ENCODE data around the gene TCFL5.

Gene TCFL5

DNA sequence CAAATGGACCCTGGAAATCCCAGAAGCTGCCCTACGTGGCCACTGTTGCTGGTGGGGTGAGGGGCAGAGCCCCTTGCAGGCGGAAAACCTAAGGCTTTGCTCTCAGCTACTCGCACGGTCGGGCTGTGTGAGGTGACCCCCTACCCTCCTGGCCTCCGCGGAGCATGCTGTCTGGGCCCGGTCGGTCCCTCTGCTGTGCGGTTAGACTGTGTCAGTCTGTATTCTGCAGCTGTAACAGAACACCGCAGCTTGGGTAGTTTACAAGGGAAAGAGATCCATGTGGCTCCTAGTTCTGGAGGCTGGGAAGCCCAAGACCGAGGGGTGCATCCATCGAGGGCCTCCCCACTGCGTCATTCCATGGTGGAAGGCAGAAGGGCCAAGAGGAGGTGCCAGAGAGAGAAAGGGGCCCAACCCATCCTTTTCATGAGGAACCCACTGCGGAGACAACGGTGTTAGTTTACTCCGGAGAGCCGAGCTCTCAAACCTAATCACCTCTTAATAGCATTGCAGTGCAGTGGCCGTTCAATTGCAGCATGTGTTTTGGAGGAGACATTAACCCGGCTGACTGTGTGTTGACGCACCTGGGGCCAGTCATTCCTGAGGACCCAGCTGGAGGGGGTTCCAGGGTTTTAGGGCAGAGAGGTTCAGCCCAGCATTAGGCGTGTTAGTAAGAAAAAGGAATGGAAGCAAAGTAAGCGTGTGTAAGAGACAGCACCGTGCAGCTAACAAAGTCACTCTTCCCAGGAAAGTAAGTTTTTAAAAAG is 26.5 kb downstream of the TCFL5 start:
- Histone ChIP-seq H3K4me3 (ENCODE audit: low read length) (no peak overlapping the region; the same call in 1 of the 2 replicates), H3K27ac (ENCODE audit: low read length) (no peak overlapping the region), H3K9me3 (ENCODE audit: control insufficient read depth, insufficient read depth, low read length) (no peaks in the 10 kb centered on the region), H3K4me1 (ENCODE audit: control insufficient read depth, insufficient read depth, low read length) (peaks cover 2% of the 10 kb centered on the region; the same call in 1 of the 2 replicates), H3K36me3 (ENCODE audit: control insufficient read depth, insufficient read depth, low read length) (peaks cover 18% of the 10 kb centered on the region), H3K27me3 (ENCODE audit: control insufficient read depth, insufficient read depth, low read length) (no peaks in the 10 kb centered on the region)
- DNase-seq (ENCODE audit: low read depth, low spot score) = no peak
- WGBS (ENCODE audit: insufficient coverage, insufficient read length) = no CpG with 5 or more reads among the region's 24 CpGs

- no peak for DNase-seq (ENCODE audit: low read depth, low spot score)
- Histone ChIP-seq H3K36me3 (ENCODE audit: control insufficient read depth, insufficient read depth, low read length) (peaks cover 25% of the 10 kb centered on the region), H3K27me3 (ENCODE audit: control insufficient read depth, insufficient read depth, low read length) (no peaks in the 10 kb centered on the region), H3K9me3 (ENCODE audit: control insufficient read depth, insufficient read depth, low read length) (no peaks in the 10 kb centered on the region), H3K4me1 (ENCODE audit: control insufficient read depth, insufficient read depth, low read length) (peaks cover 2% of the 10 kb centered on the region; the same call in 1 of the 2 replicates), H3K27ac (ENCODE audit: low read length) (no peak overlapping the region), H3K4me3 (ENCODE audit: low read length) (no peak overlapping the region)
- no CpG with 5 or more reads among the region's 14 CpGs for WGBS (ENCODE audit: insufficient coverage, insufficient read length)
Measured at GRCh38 chr20:62832951-62833391, 28.7 kb downstream of the TCFL5 start.

GRCh38 chr20:62832212-62832922 is 29.3 kb downstream of the TCFL5 start:
- H3K4me3 ChIP-seq (ENCODE audit: low read length) = no peak overlapping the region
- H3K36me3 ChIP-seq (ENCODE audit: control insufficient read depth, insufficient read depth, low read length) = peaks cover 31% of the 10 kb centered on the region
- no peaks in the 10 kb centered on the region for H3K9me3 ChIP-seq (ENCODE audit: control insufficient read depth, insufficient read depth, low read length)
- no peaks in the 10 kb centered on the region for H3K27me3 ChIP-seq (ENCODE audit: control insufficient read depth, insufficient read depth, low read length)
- peaks cover 2% of the 10 kb centered on the region; the same call in 1 of the 2 replicates for H3K4me1 ChIP-seq (ENCODE audit: control insufficient read depth, insufficient read depth, low read length)
- H3K27ac ChIP-seq (ENCODE audit: low read length) = no peak overlapping the region
- WGBS (ENCODE audit: insufficient coverage, insufficient read length) = no CpG with 5 or more reads among the region's 22 CpGs
- no peak for DNase-seq (ENCODE audit: low read depth, low spot score)

- no peak overlapping the region for H3K27ac ChIP-seq (ENCODE audit: low read length)
- no CpG with 5 or more reads among the region's 10 CpGs for WGBS (ENCODE audit: insufficient coverage, insufficient read length)
Measured at GRCh38 chr20:62831854-62832211, 29.8 kb downstream of the TCFL5 start.

DNA sequence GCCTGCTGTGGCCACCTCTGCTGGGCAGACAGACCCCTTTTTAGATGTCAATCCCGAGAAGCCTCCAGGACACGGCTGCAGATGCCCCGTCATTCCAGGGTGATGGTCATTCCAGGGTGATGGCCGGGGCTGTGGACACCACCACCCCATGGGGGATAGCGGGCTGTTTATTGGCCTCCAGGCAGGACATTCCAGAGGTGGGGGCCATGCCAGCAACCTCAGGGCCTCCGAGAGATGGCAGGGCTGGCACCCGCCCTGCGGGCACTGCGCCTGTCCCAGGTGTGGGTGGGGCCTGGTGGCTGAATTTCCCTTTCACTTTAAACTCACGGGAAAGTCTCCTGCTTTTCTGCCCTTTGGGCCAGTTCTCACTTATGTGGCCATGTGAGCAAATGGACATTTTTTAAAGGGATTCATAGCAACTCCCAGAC is 30.2 kb downstream of the TCFL5 start:
- H3K4me3 ChIP-seq (ENCODE audit: low read length) = no peak overlapping the region
- H3K27me3 ChIP-seq (ENCODE audit: control insufficient read depth, insufficient read depth, low read length) = no peaks in the 10 kb centered on the region
- no peaks in the 10 kb centered on the region for H3K9me3 ChIP-seq (ENCODE audit: control insufficient read depth, insufficient read depth, low read length)
- peaks cover 2% of the 10 kb centered on the region; the same call in 1 of the 2 replicates for H3K4me1 ChIP-seq (ENCODE audit: control insufficient read depth, insufficient read depth, low read length)
- no peak overlapping the region for H3K27ac ChIP-seq (ENCODE audit: low read length)
- no CpG with 5 or more reads among the region's 10 CpGs for WGBS (ENCODE audit: insufficient coverage, insufficient read length)
- no peak for DNase-seq (ENCODE audit: low read depth, low spot score)
- peaks cover 26% of the 10 kb centered on the region for H3K36me3 ChIP-seq (ENCODE audit: control insufficient read depth, insufficient read depth, low read length)

More at GRCh38 chr20:62831854-62832211, 29.8 kb downstream of the TCFL5 start:
- Histone ChIP-seq H3K27me3 (ENCODE audit: control insufficient read depth, insufficient read depth, low read length) (no peaks in the 10 kb centered on the region), H3K4me1 (ENCODE audit: control insufficient read depth, insufficient read depth, low read length) (peaks cover 2% of the 10 kb centered on the region; the same call in 1 of the 2 replicates), H3K36me3 (ENCODE audit: control insufficient read depth, insufficient read depth, low read length) (peaks cover 31% of the 10 kb centered on the region), H3K4me3 (ENCODE audit: low read length) (no peak overlapping the region), H3K9me3 (ENCODE audit: control insufficient read depth, insufficient read depth, low read length) (no peaks in the 10 kb centered on the region)
- DNase-seq (ENCODE audit: low read depth, low spot score) = no peak

DNA sequence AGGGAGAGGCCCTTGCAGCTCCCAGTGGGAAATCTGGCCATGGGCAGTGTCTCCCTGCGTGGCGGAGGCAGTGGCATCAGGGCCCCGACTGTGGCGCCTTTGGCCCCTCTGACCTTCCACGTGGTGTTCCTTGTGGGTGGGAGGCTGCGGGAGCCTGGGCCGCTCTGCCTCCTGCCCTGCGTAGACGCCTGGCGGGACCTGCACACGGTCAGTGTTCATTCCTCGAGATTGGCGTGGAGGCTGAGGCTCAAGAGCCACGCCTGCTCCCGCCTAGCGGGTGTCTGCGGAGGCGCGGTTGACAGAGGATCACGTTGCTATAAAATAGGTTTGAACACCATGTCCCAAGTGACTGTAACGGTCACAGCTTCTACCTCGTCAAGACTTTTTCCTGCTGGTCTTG is 30.8 kb downstream of the TCFL5 start:
- no peak overlapping the region for H3K27ac ChIP-seq (ENCODE audit: low read length)
- H3K4me1 ChIP-seq (ENCODE audit: control insufficient read depth, insufficient read depth, low read length) = peaks cover 2% of the 10 kb centered on the region; the same call in 1 of the 2 replicates

GRCh38 chr20:62830251-62830650 is 31.4 kb downstream of the TCFL5 start:
- no CpG with 5 or more reads among the region's 14 CpGs for WGBS (ENCODE audit: insufficient coverage, insufficient read length)
- Histone ChIP-seq H3K27ac (ENCODE audit: low read length) (no peak overlapping the region), H3K4me3 (ENCODE audit: low read length) (no peak overlapping the region), H3K9me3 (ENCODE audit: control insufficient read depth, insufficient read depth, low read length) (no peaks in the 10 kb centered on the region), H3K4me1 (ENCODE audit: control insufficient read depth, insufficient read depth, low read length) (peaks cover 3% of the 10 kb centered on the region; the same call in 1 of the 2 replicates), H3K27me3 (ENCODE audit: control insufficient read depth, insufficient read depth, low read length) (no peaks in the 10 kb centered on the region), H3K36me3 (ENCODE audit: control insufficient read depth, insufficient read depth, low read length) (peaks cover 26% of the 10 kb centered on the region; the same call in 1 of the 2 replicates)
- DNase-seq (ENCODE audit: low read depth, low spot score) = no peak

More for the DNA sequence above, 30.8 kb downstream of the TCFL5 start:
- Histone ChIP-seq H3K36me3 (ENCODE audit: control insufficient read depth, insufficient read depth, low read length) (peaks cover 26% of the 10 kb centered on the region), H3K27me3 (ENCODE audit: control insufficient read depth, insufficient read depth, low read length) (no peaks in the 10 kb centered on the region), H3K4me3 (ENCODE audit: low read length) (no peak overlapping the region), H3K9me3 (ENCODE audit: control insufficient read depth, insufficient read depth, low read length) (no peaks in the 10 kb centered on the region)
- no CpG with 5 or more reads among the region's 22 CpGs for WGBS (ENCODE audit: insufficient coverage, insufficient read length)
- DNase-seq (ENCODE audit: low read depth, low spot score) = no peak

GRCh38 chr20:62829231-62830230 is 32.1 kb downstream of the TCFL5 start:
- no peak overlapping the region for H3K4me3 ChIP-seq (ENCODE audit: low read length)
- H3K9me3 ChIP-seq (ENCODE audit: control insufficient read depth, insufficient read depth, low read length) = no peaks in the 10 kb centered on the region
- H3K27me3 ChIP-seq (ENCODE audit: control insufficient read depth, insufficient read depth, low read length) = no peaks in the 10 kb centered on the region
- H3K27ac ChIP-seq (ENCODE audit: low read length) = no peak overlapping the region
- WGBS (ENCODE audit: insufficient coverage, insufficient read length) = no CpG with 5 or more reads among the region's 32 CpGs
- no peak for DNase-seq (ENCODE audit: low read depth, low spot score)
- H3K4me1 ChIP-seq (ENCODE audit: control insufficient read depth, insufficient read depth, low read length) = peaks cover 8% of the 10 kb centered on the region
- peaks cover 22% of the 10 kb centered on the region; the same call in 1 of the 2 replicates for H3K36me3 ChIP-seq (ENCODE audit: control insufficient read depth, insufficient read depth, low read length)

GRCh38 chr20:62828511-62829230 is 33.0 kb downstream of the TCFL5 start:
- H3K36me3 ChIP-seq (ENCODE audit: control insufficient read depth, insufficient read depth, low read length) = peaks cover 22% of the 10 kb centered on the region; the same call in 1 of the 2 replicates
- H3K27me3 ChIP-seq (ENCODE audit: control insufficient read depth, insufficient read depth, low read length) = no peaks in the 10 kb centered on the region

More at GRCh38 chr20:62828511-62829230, 33.0 kb downstream of the TCFL5 start:
- Histone ChIP-seq H3K4me1 (ENCODE audit: control insufficient read depth, insufficient read depth, low read length) (peaks cover 12% of the 10 kb centered on the region), H3K4me3 (ENCODE audit: low read length) (no peak overlapping the region), H3K9me3 (ENCODE audit: control insufficient read depth, insufficient read depth, low read length) (no peaks in the 10 kb centered on the region), H3K27ac (ENCODE audit: low read length) (no peak overlapping the region)
- WGBS (ENCODE audit: insufficient coverage, insufficient read length) = no CpG with 5 or more reads among the region's 29 CpGs
- no peak for DNase-seq (ENCODE audit: low read depth, low spot score)
